Measurements from ENCODE around the gene EIF2AK3.

EIF2AK3 gene

GRCh38 chr2:88632569-88632968 is 5.3 kb upstream of the EIF2AK3 start:
- no peak for TF ChIP-seq EZH2phosphoT487 (IDR thresholded peaks at IDR 0.05; ENCODE audit: borderline replicate concordance, low read length)
- no peak for TF ChIP-seq CTCF (IDR thresholded peaks at IDR 0.05; ENCODE audit: low read depth, low read length, poor library complexity, severe bottlenecking)
- Histone ChIP-seq H3K27me3 (ENCODE audit: control insufficient read depth, low read length) (no peaks in the 10 kb centered on the region), H3K4me2 (ENCODE audit: low read length) (no peak overlapping the region), H3K79me2 (ENCODE audit: control insufficient read depth, low read length) (peaks cover 16% of the 10 kb centered on the region), H3F3A (ENCODE audit: control insufficient read depth, insufficient read depth) (peaks cover 4% of the 10 kb centered on the region; the same call in 1 of the 2 replicates), H3K4me1 (ENCODE audit: control insufficient read depth, low read length) (peaks cover 20% of the 10 kb centered on the region), H3K4me3 (ENCODE audit: low read length) (no peak overlapping the region), H4K20me1 (ENCODE audit: control insufficient read depth, insufficient read depth, low read depth, low read length) (no peaks in the 10 kb centered on the region), H3K9me2 (replicated peaks; ENCODE audit: control insufficient read depth, low read length) (no peaks in the 10 kb centered on the region), H3K27ac (ENCODE audit: low read depth, low read length) (no peak overlapping the region), H3K9me3 (ENCODE audit: control insufficient read depth, insufficient read depth, low read length) (no peaks in the 10 kb centered on the region), H3K36me3 (ENCODE audit: control insufficient read depth, low read length) (no peaks in the 10 kb centered on the region)

GRCh38 chr2:88628571-88628939 is 1.3 kb upstream of the EIF2AK3 start:
- H3K9me3 ChIP-seq (ENCODE audit: control insufficient read depth, insufficient read depth, low read length): no peaks in the 10 kb centered on the region
- peak overlapping the region; percentile 88 for H3K27ac ChIP-seq (ENCODE audit: low read depth, low read length)
- H3K4me3 ChIP-seq (ENCODE audit: low read length): peak overlapping the region; percentile 83
- TF ChIP-seq EZH2phosphoT487 (IDR thresholded peaks at IDR 0.05; ENCODE audit: borderline replicate concordance, low read length) (no peak), CTCF (IDR thresholded peaks at IDR 0.05; ENCODE audit: low read depth, low read length, poor library complexity, severe bottlenecking) (no peak)
- peaks cover 4% of the 10 kb centered on the region; the same call in 1 of the 2 replicates for H3F3A ChIP-seq (ENCODE audit: control insufficient read depth, insufficient read depth)
- no peaks in the 10 kb centered on the region for H3K27me3 ChIP-seq (ENCODE audit: control insufficient read depth, low read length)
- H3K4me1 ChIP-seq (ENCODE audit: control insufficient read depth, low read length): peaks cover 33% of the 10 kb centered on the region
- H3K79me2 ChIP-seq (ENCODE audit: control insufficient read depth, low read length): peaks cover 54% of the 10 kb centered on the region
- H3K4me2 ChIP-seq (ENCODE audit: low read length): peak overlapping the region; percentile 77
- no peaks in the 10 kb centered on the region for H3K9me2 ChIP-seq (replicated peaks; ENCODE audit: control insufficient read depth, low read length)
- peaks cover 35% of the 10 kb centered on the region for H3K36me3 ChIP-seq (ENCODE audit: control insufficient read depth, low read length)
- no peaks in the 10 kb centered on the region for H4K20me1 ChIP-seq (ENCODE audit: control insufficient read depth, insufficient read depth, low read depth, low read length)

- Histone ChIP-seq H3K27ac (ENCODE audit: low read depth, low read length) (peak overlapping the region; percentile 88), H3K4me3 (ENCODE audit: low read length) (peak overlapping the region; percentile 83), H3K36me3 (ENCODE audit: control insufficient read depth, low read length) (peaks cover 41% of the 10 kb centered on the region), H3K9me2 (replicated peaks; ENCODE audit: control insufficient read depth, low read length) (no peaks in the 10 kb centered on the region), H3K27me3 (ENCODE audit: control insufficient read depth, low read length) (no peaks in the 10 kb centered on the region), H3F3A (ENCODE audit: control insufficient read depth, insufficient read depth) (peaks cover 5% of the 10 kb centered on the region; the same call in 1 of the 2 replicates), H3K9me3 (ENCODE audit: control insufficient read depth, insufficient read depth, low read length) (no peaks in the 10 kb centered on the region), H3K4me1 (ENCODE audit: control insufficient read depth, low read length) (peaks cover 39% of the 10 kb centered on the region), H4K20me1 (ENCODE audit: control insufficient read depth, insufficient read depth, low read depth, low read length) (no peaks in the 10 kb centered on the region), H3K79me2 (ENCODE audit: control insufficient read depth, low read length) (peaks cover 60% of the 10 kb centered on the region), H3K4me2 (ENCODE audit: low read length) (peak overlapping the region; percentile 77)
- TF ChIP-seq CTCF (IDR thresholded peaks at IDR 0.05; ENCODE audit: low read depth, low read length, poor library complexity, severe bottlenecking) (no peak), EZH2phosphoT487 (IDR thresholded peaks at IDR 0.05; ENCODE audit: borderline replicate concordance, low read length) (no peak)
Measured at GRCh38 chr2:88627856-88628570, 749 bp upstream of the EIF2AK3 start.

All from DOHH2 (cell line).